ENCODE results near the gene HJURP.

HJURP gene

GRCh38 chr2:233792720-233793119 is 61.6 kb downstream of the HJURP start:
- H3K79me1 ChIP-seq (ENCODE audit: low read depth, low read length) = no peaks in the 10 kb centered on the region
- H3K27ac ChIP-seq (replicated peaks; ENCODE audit: low read length) = no peak overlapping the region
- H2BK120ac ChIP-seq (ENCODE audit: low read depth, low read length) = no peak overlapping the region
- no peaks in the 10 kb centered on the region for H3K4me1 ChIP-seq (ENCODE audit: control insufficient read depth in 2 of 2, insufficient read depth in 1 of 2, low read depth in 1 of 2, low read length in 2 of 2)
- H3K9me3 ChIP-seq (replicated peaks in 1 of 2; ENCODE audit: control insufficient read depth in 2 of 2, insufficient read depth in 1 of 2, low read depth in 1 of 2, low read length in 2 of 2) = no peaks in the 10 kb centered on the region
- H4K91ac ChIP-seq (ENCODE audit: low read depth, low read length, poor library complexity) = no peak overlapping the region
- no peak overlapping the region for H4K8ac ChIP-seq (ENCODE audit: low read depth, low read length)
- H2AK5ac ChIP-seq (ENCODE audit: low read depth, low read length) = no peak overlapping the region
- no peak overlapping the region for H3K18ac ChIP-seq (ENCODE audit: low read length)
- no peak overlapping the region for H2BK15ac ChIP-seq (ENCODE audit: low read length)
- no peak for DNase-seq (ENCODE audit: low spot score)
- H3K4me3 ChIP-seq (ENCODE audit: low read length in 2 of 2) = peak overlapping the region in 1 of 2 donors; percentile 61
- no CpG with 5 or more reads among the region's 7 CpGs for WGBS, 2 donors (ENCODE audit: extremely low coverage in 2 of 2, insufficient read length in 2 of 2, insufficient replicate concordance in 1 of 2)
- no peaks in the 10 kb centered on the region for H3K36me3 ChIP-seq (replicated peaks in 1 of 2; ENCODE audit: control insufficient read depth in 2 of 2, insufficient read depth in 2 of 2, low read length in 2 of 2)
- H2AFZ ChIP-seq (ENCODE audit: low read length) = no peak overlapping the region
- no peak overlapping the region for H2BK12ac ChIP-seq (ENCODE audit: low read length)
- no peak overlapping the region for H3K9ac ChIP-seq (ENCODE audit: low read depth, low read length, poor library complexity)
- peaks cover 0 to 3% (median 0%) of the 10 kb centered on the region in 3 experiments for H3K27me3 ChIP-seq (ENCODE audit: control insufficient read depth in 3 of 3, insufficient read depth in 3 of 3, low read depth in 1 of 3, low read length in 3 of 3)
- no peak overlapping the region for H3K4me2 ChIP-seq (ENCODE audit: insufficient read depth, low read length, poor library complexity, severe bottlenecking)
- H3K14ac ChIP-seq (ENCODE audit: low read length) = no peak overlapping the region
- no peak overlapping the region for H2BK5ac ChIP-seq (ENCODE audit: low read length)
- no peak overlapping the region for H3K23ac ChIP-seq (ENCODE audit: low read depth, low read length, poor library complexity)
- H3K4ac ChIP-seq (ENCODE audit: low read length) = no peak overlapping the region

- H3K36me3 ChIP-seq (replicated peaks in 1 of 2; ENCODE audit: control insufficient read depth in 2 of 2, insufficient read depth in 2 of 2, low read length in 2 of 2) = no peaks in the 10 kb centered on the region
- H2BK5ac ChIP-seq (ENCODE audit: low read length) = no peak overlapping the region
- H3K79me1 ChIP-seq (ENCODE audit: low read depth, low read length) = no peaks in the 10 kb centered on the region
- peak overlapping the region; percentile 11 for H3K4me2 ChIP-seq (ENCODE audit: insufficient read depth, low read length, poor library complexity, severe bottlenecking)
- H2BK15ac ChIP-seq (ENCODE audit: low read length) = no peak overlapping the region
- H2AFZ ChIP-seq (ENCODE audit: low read length) = no peak overlapping the region
- no peak overlapping the region for H3K27ac ChIP-seq (replicated peaks; ENCODE audit: low read length)
- no peak overlapping the region for H2BK120ac ChIP-seq (ENCODE audit: low read depth, low read length)
- no peak overlapping the region for H2AK5ac ChIP-seq (ENCODE audit: low read depth, low read length)
- no peak overlapping the region for H3K4ac ChIP-seq (ENCODE audit: low read length)
- H3K9me3 ChIP-seq (replicated peaks in 1 of 2; ENCODE audit: control insufficient read depth in 2 of 2, insufficient read depth in 1 of 2, low read depth in 1 of 2, low read length in 2 of 2) = no peaks in the 10 kb centered on the region
- H2BK12ac ChIP-seq (ENCODE audit: low read length) = no peak overlapping the region
- H3K18ac ChIP-seq (ENCODE audit: low read length) = no peak overlapping the region
- WGBS, 2 donors (ENCODE audit: extremely low coverage in 2 of 2, insufficient read length in 2 of 2, insufficient replicate concordance in 1 of 2) = no CpG with 5 or more reads among the region's 9 CpGs
- no peak overlapping the region for H4K91ac ChIP-seq (ENCODE audit: low read depth, low read length, poor library complexity)
- H3K27me3 ChIP-seq (ENCODE audit: control insufficient read depth in 3 of 3, insufficient read depth in 3 of 3, low read depth in 1 of 3, low read length in 3 of 3) = peaks cover 0 to 3% (median 0%) of the 10 kb centered on the region in 3 experiments
- H3K4me1 ChIP-seq (ENCODE audit: control insufficient read depth in 2 of 2, insufficient read depth in 1 of 2, low read depth in 1 of 2, low read length in 2 of 2) = no peaks in the 10 kb centered on the region
- H3K23ac ChIP-seq (ENCODE audit: low read depth, low read length, poor library complexity) = no peak overlapping the region
- no peak for DNase-seq (ENCODE audit: low spot score)
- H3K14ac ChIP-seq (ENCODE audit: low read length) = no peak overlapping the region
- no peak overlapping the region for H3K4me3 ChIP-seq (ENCODE audit: low read length in 2 of 2)
- no peak overlapping the region for H3K9ac ChIP-seq (ENCODE audit: low read depth, low read length, poor library complexity)
- H4K8ac ChIP-seq (ENCODE audit: low read depth, low read length) = no peak overlapping the region
These were observed 62.4 kb downstream of the HJURP start for GRCh38 chr2:233791883-233792329.

GRCh38 chr2:233791151-233791882 is 63.0 kb downstream of the HJURP start:
- Histone ChIP-seq H3K4me3 (ENCODE audit: low read length in 2 of 2) (no peak overlapping the region), H2BK15ac (ENCODE audit: low read length) (peak overlapping the region; percentile 27), H2AFZ (ENCODE audit: low read length) (no peak overlapping the region), H2BK120ac (ENCODE audit: low read depth, low read length) (no peak overlapping the region), H2BK5ac (ENCODE audit: low read length) (no peak overlapping the region), H2AK5ac (ENCODE audit: low read depth, low read length) (no peak overlapping the region), H3K18ac (ENCODE audit: low read length) (no peak overlapping the region), H3K14ac (ENCODE audit: low read length) (no peak overlapping the region), H4K91ac (ENCODE audit: low read depth, low read length, poor library complexity) (no peak overlapping the region), H4K8ac (ENCODE audit: low read depth, low read length) (no peak overlapping the region), H3K27ac (replicated peaks; ENCODE audit: low read length) (no peak overlapping the region), H3K79me1 (ENCODE audit: low read depth, low read length) (no peaks in the 10 kb centered on the region), H3K36me3 (replicated peaks in 1 of 2; ENCODE audit: control insufficient read depth in 2 of 2, insufficient read depth in 2 of 2, low read length in 2 of 2) (no peaks in the 10 kb centered on the region), H2BK12ac (ENCODE audit: low read length) (no peak overlapping the region), H3K4me2 (ENCODE audit: insufficient read depth, low read length, poor library complexity, severe bottlenecking) (no peak overlapping the region), H3K4ac (ENCODE audit: low read length) (no peak overlapping the region), H3K9ac (ENCODE audit: low read depth, low read length, poor library complexity) (peak overlapping the region; percentile 3), H3K9me3 (replicated peaks in 1 of 2; ENCODE audit: control insufficient read depth in 2 of 2, insufficient read depth in 1 of 2, low read depth in 1 of 2, low read length in 2 of 2) (no peaks in the 10 kb centered on the region), H3K4me1 (ENCODE audit: control insufficient read depth in 2 of 2, insufficient read depth in 1 of 2, low read depth in 1 of 2, low read length in 2 of 2) (no peaks in the 10 kb centered on the region), H3K23ac (ENCODE audit: low read depth, low read length, poor library complexity) (no peak overlapping the region), H3K27me3 (ENCODE audit: control insufficient read depth in 3 of 3, insufficient read depth in 3 of 3, low read depth in 1 of 3, low read length in 3 of 3) (peaks cover 0 to 3% (median 0%) of the 10 kb centered on the region in 3 experiments)
- DNase-seq (ENCODE audit: low spot score) = no peak
- no CpG with 5 or more reads among the region's 18 CpGs for WGBS, 2 donors (ENCODE audit: extremely low coverage in 2 of 2, insufficient read length in 2 of 2, insufficient replicate concordance in 1 of 2)

GRCh38 chr2:233789554-233789953 is 64.8 kb downstream of the HJURP start:
- no CpG with 5 or more reads among the region's 7 CpGs for WGBS, 2 donors (ENCODE audit: extremely low coverage in 2 of 2, insufficient read length in 2 of 2, insufficient replicate concordance in 1 of 2)
- DNase-seq (ENCODE audit: low spot score) = no peak
- H3K9ac ChIP-seq (ENCODE audit: low read depth, low read length, poor library complexity) = no peak overlapping the region

More at GRCh38 chr2:233789554-233789953, 64.8 kb downstream of the HJURP start:
- Histone ChIP-seq H3K9me3 (replicated peaks in 1 of 2; ENCODE audit: control insufficient read depth in 2 of 2, insufficient read depth in 1 of 2, low read depth in 1 of 2, low read length in 2 of 2) (peaks cover 0 to 1% of the 10 kb centered on the region in 2 donors), H2BK5ac (ENCODE audit: low read length) (no peak overlapping the region), H3K27me3 (ENCODE audit: control insufficient read depth in 3 of 3, insufficient read depth in 3 of 3, low read depth in 1 of 3, low read length in 3 of 3) (peaks cover 0 to 2% (median 0%) of the 10 kb centered on the region in 3 experiments), H3K4ac (ENCODE audit: low read length) (no peak overlapping the region), H3K36me3 (replicated peaks in 1 of 2; ENCODE audit: control insufficient read depth in 2 of 2, insufficient read depth in 2 of 2, low read length in 2 of 2) (no peaks in the 10 kb centered on the region), H3K4me2 (ENCODE audit: insufficient read depth, low read length, poor library complexity, severe bottlenecking) (no peak overlapping the region), H3K23ac (ENCODE audit: low read depth, low read length, poor library complexity) (no peak overlapping the region), H3K27ac (replicated peaks; ENCODE audit: low read length) (no peak overlapping the region), H3K14ac (ENCODE audit: low read length) (no peak overlapping the region), H2AFZ (ENCODE audit: low read length) (no peak overlapping the region), H2BK15ac (ENCODE audit: low read length) (no peak overlapping the region), H3K4me1 (ENCODE audit: control insufficient read depth in 2 of 2, insufficient read depth in 1 of 2, low read depth in 1 of 2, low read length in 2 of 2) (no peaks in the 10 kb centered on the region), H2AK5ac (ENCODE audit: low read depth, low read length) (no peak overlapping the region), H4K8ac (ENCODE audit: low read depth, low read length) (no peak overlapping the region), H2BK120ac (ENCODE audit: low read depth, low read length) (no peak overlapping the region), H3K4me3 (ENCODE audit: low read length in 2 of 2) (no peak overlapping the region), H4K91ac (ENCODE audit: low read depth, low read length, poor library complexity) (no peak overlapping the region), H3K79me1 (ENCODE audit: low read depth, low read length) (no peaks in the 10 kb centered on the region), H3K18ac (ENCODE audit: low read length) (no peak overlapping the region), H2BK12ac (ENCODE audit: low read length) (no peak overlapping the region)
